Prostate gland (tissue), 2 donors: ENCODE measurements around the gene PIGU. TPM values are rescaled to one million over a fixed set of nuclear protein-coding genes. Genes with fewer than 3 reads are reported as not detected.

Experiments
- DNase-seq: peaks from one replicate; pipeline ENCODE4 v3.0.0-alpha.2; 2019; ENCODE audit warnings: low spot score
- H3K27ac ChIP-seq, 2 donors: fragments of 200-600 bp; sonication (generic); 2 replicates each; pipeline ENCODE4 v1.5.1; 2017 to 2019
- H3K27me3 ChIP-seq: fragments of 200-600 bp; sonication (generic); replicated peaks from 2 replicates; pipeline ENCODE4 v1.5.1; 2019; ENCODE audit not compliant: insufficient read depth
- H3K36me3 ChIP-seq, 2 donors: fragments of 200-600 bp; sonication (generic); 1 replicate in 1 of 2; 2 replicates in 1 of 2; pipeline versions ENCODE4 v1.5.1 to v1.8.1; 2017 to 2019
- H3K4me1 ChIP-seq: fragments of 200-600 bp; sonication (generic); replicated peaks from 2 replicates; pipeline ENCODE4 v1.5.1; 2019
- H3K4me3 ChIP-seq, 2 donors: fragments of 200-600 bp; sonication (generic); 2 replicates each; pipeline ENCODE4 v1.5.1; 2017 to 2019
- H3K9me3 ChIP-seq: fragments of 200-600 bp; sonication (generic); 2 replicates; pipeline ENCODE4 v1.5.1; 2017
- POLR2A ChIP-seq: fragments of 450-650 bp; IDR thresholded peaks from one replicate; pipeline ENCODE4 v1.6.1; 2016; ENCODE audit warnings: antibody characterized with exemption, mild to moderate bottlenecking
- POLR2AphosphoS5 ChIP-seq: sonication (generic); formaldehyde crosslinking; IDR thresholded peaks from one replicate; pipeline ENCODE4 v1.6.1; 2017; ENCODE audit warnings: antibody characterized with exemption
- WGBS: methylation state at CpG from one replicate; pipeline ENCODE4 v1.1.5; 2018; 5-methylcytosine and 5-hydroxymethylcytosine counted together
- intact Hi-C: fragments of 100-400 bp; cut with DNase I; formaldehyde crosslinking; loops from one replicate; pipeline ENCODE4 v1.14.2; 2022
- total RNA-seq, 2 donors: library from RNA; depleted of rRNA; stranded (reverse); fragments of >200 nt; gene quantifications; one replicate each; pipeline ENCODE4 v1.1.0, GENCODE V29; 2016
- TF ChIP-seq, protein P1 (sequence below), 4 experiments: fragments of 200-600 bp in 2 of 4; fragments of 450-650 bp in 2 of 4; sonication (generic) in 2 of 4; IDR thresholded peaks; 1 replicate in 3 of 4; 2 replicates in 1 of 4; pipeline ENCODE4 v1.5.1; 2016 to 2019; ENCODE audit warnings: antibody characterized with exemption in 4 of 4, mild to moderate bottlenecking in 2 of 4, moderate library complexity in 2 of 4

PIGU gene
- total RNA-seq, 2 donors from 2014 or later, result 18.2 to 26.4 TPM

DNA sequence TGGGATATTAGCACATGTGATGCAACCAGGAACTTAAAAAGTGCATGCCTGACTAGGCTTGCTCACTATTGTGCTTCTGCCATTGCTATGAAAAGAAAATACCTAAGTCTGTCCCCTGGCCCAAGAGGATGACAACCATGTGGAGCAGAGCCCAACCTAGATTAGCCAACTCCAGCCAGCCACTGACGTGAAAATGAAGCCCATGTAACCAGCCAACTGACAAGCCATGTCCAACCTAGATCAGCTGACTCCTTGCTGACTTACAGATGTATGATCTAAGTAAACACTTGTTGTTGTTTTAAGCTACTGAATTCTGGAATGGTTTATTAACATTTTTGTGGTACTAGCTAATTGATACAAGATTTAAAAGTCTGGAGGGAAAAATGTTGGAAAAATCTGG is 47.5 kb downstream of the PIGU start:
- H3K9me3 ChIP-seq, result no peaks in the 10 kb centered on the region
- no peak overlapping the region for H3K4me3 ChIP-seq
- WGBS, result 35% methylated on average over 1 of the region's 1 CpG
- H3K27ac ChIP-seq, result no peak overlapping the region
- intact Hi-C loops, result no loop called here
- DNase-seq, result no peak
- H3K36me3 ChIP-seq, result no peaks in the 10 kb centered on the region
- no peaks in the 10 kb centered on the region for H3K27me3 ChIP-seq
- TF ChIP-seq, protein P1, sequence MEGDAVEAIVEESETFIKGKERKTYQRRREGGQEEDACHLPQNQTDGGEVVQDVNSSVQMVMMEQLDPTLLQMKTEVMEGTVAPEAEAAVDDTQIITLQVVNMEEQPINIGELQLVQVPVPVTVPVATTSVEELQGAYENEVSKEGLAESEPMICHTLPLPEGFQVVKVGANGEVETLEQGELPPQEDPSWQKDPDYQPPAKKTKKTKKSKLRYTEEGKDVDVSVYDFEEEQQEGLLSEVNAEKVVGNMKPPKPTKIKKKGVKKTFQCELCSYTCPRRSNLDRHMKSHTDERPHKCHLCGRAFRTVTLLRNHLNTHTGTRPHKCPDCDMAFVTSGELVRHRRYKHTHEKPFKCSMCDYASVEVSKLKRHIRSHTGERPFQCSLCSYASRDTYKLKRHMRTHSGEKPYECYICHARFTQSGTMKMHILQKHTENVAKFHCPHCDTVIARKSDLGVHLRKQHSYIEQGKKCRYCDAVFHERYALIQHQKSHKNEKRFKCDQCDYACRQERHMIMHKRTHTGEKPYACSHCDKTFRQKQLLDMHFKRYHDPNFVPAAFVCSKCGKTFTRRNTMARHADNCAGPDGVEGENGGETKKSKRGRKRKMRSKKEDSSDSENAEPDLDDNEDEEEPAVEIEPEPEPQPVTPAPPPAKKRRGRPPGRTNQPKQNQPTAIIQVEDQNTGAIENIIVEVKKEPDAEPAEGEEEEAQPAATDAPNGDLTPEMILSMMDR (IDR thresholded peaks at IDR 0.05), result no peak
- TF ChIP-seq POLR2A (no peak), POLR2AphosphoS5 (no peak)
- H3K4me1 ChIP-seq, result peaks cover 6% of the 10 kb centered on the region

GRCh38 chr20:34628026-34628425 is 48.9 kb downstream of the PIGU start:
- Histone ChIP-seq H3K27me3 (no peaks in the 10 kb centered on the region), H3K36me3 (no peaks in the 10 kb centered on the region), H3K4me1 (peaks cover 6% of the 10 kb centered on the region), H3K27ac (no peak overlapping the region), H3K4me3 (no peak overlapping the region), H3K9me3 (no peaks in the 10 kb centered on the region)
- intact Hi-C loops, result no loop called here
- TF ChIP-seq, protein P1 (IDR thresholded peaks at IDR 0.05), result no peak
- DNase-seq, result no peak
- WGBS, result 38% methylated on average over 2 of the region's 2 CpGs

DNA sequence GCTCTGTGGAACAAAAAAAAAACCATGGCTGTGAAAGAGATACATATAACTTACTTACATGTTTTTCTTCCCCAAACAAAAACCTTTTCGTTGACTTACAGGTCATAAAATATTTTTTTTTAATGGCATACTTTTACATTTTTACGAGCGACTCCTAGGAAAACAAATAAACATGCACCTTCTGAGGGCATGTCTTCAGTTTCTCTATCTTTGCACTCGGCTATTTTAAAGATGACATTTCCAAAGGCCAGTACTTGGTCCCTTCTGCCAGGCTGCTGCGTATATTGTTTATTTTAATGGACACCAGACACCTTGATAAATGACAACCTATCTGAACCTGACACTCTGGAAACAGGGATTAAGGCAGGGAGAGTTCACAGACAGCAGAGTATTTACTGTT is 49.4 kb downstream of the PIGU start:
- H3K36me3 ChIP-seq, result no peaks in the 10 kb centered on the region
- peaks cover 6% of the 10 kb centered on the region for H3K4me1 ChIP-seq
- intact Hi-C loops, result no loop called here
- no peak overlapping the region for H3K27ac ChIP-seq
- no peaks in the 10 kb centered on the region for H3K9me3 ChIP-seq
- no peak overlapping the region for H3K4me3 ChIP-seq
- 17% methylated on average over 5 of the region's 5 CpGs for WGBS
- DNase-seq, result no peak
- H3K27me3 ChIP-seq, result no peaks in the 10 kb centered on the region
- no peak for TF ChIP-seq POLR2A
- no peak for TF ChIP-seq POLR2AphosphoS5
- TF ChIP-seq, protein P1 (IDR thresholded peaks at IDR 0.05), result no peak

DNA sequence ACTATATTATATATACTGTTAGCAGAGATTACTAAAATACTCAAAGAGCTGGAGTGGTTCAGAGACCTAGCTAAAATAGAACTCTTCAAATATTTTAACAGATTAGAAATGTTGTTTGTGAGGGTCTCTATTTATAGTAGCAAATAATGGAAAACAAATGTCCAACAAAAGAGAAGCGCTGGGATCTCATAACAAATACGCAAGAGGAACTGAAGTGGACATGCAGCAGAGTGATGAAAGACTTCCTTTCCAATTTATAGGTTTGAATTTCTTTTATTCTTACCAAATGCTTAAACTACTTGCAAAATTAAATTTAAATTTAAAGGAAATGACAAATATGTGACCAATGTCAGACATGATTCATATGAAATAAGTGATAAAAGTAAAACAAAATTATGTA is 49.9 kb downstream of the PIGU start:
- WGBS, result 55% methylated on average over 2 of the region's 2 CpGs
- Histone ChIP-seq H3K9me3 (no peaks in the 10 kb centered on the region), H3K27ac (no peak overlapping the region), H3K4me1 (peaks cover 6% of the 10 kb centered on the region), H3K27me3 (no peaks in the 10 kb centered on the region), H3K36me3 (no peaks in the 10 kb centered on the region), H3K4me3 (no peak overlapping the region)
- intact Hi-C loops, result no loop called here
- TF ChIP-seq, protein P1 (IDR thresholded peaks at IDR 0.05), result no peak
- TF ChIP-seq POLR2A (no peak), POLR2AphosphoS5 (no peak)
- DNase-seq, result no peak

GRCh38 chr20:34624629-34625028 is 52.3 kb downstream of the PIGU start:
- Histone ChIP-seq H3K36me3 (no peaks in the 10 kb centered on the region), H3K27ac (peak overlapping the region in 1 of 2 donors; percentile 39), H3K4me1 (peaks cover 6% of the 10 kb centered on the region), H3K9me3 (no peaks in the 10 kb centered on the region), H3K4me3 (no peak overlapping the region), H3K27me3 (no peaks in the 10 kb centered on the region)
- WGBS, result 56% methylated on average over 3 of the region's 3 CpGs
- intact Hi-C loops, result no loop called here
- peak; percentile 61 for DNase-seq
- TF ChIP-seq POLR2AphosphoS5, result peak; percentile 63
- TF ChIP-seq POLR2A, result no peak
- TF ChIP-seq, protein P1 (IDR thresholded peaks at IDR 0.05), result no peak
